Endothelial cell of umbilical vein (primary cell): ENCODE results near the gene SDK2. TPM values are rescaled to one million over a fixed set of nuclear protein-coding genes. Genes with fewer than 3 reads are reported as not detected.

Experiments used
- BruUV-seq: library from RNA; stranded (reverse); fragments of 400-500 nt; replicated peaks from 2 replicates; lab custom pipeline; 2021; lab: Mats Ljungman, UMichigan
- CTCF ChIA-PET: fragments of 300-600, 350-600 bp; sonication (Branson Sonifier 250); formaldehyde crosslinking; loops from one replicate; lab custom pipeline; 2021; ENCODE audit warnings: antibody characterized with exemption, inconsistent platforms; lab: Charles Lee
- POLR2A ChIA-PET: fragments of 300-600, 350-600 bp; sonication (Branson Sonifier 250); formaldehyde crosslinking; loops from one replicate; lab custom pipeline; 2021; ENCODE audit warnings: antibody characterized with exemption, inconsistent platforms; lab: Charles Lee
- DNase-seq: peaks from one replicate; pipeline ENCODE4 v3.0.0-alpha.2; 2011; ENCODE audit warnings: low read depth, low spot score
- FAIRE-seq: peaks from 2 replicates; lab custom pipeline; 2011; peaks lifted over from hg19 to GRCh38; lab: Jason Lieb, UNC
- H2AFZ ChIP-seq: 2 replicates; pipeline ENCODE4 v1.6.0; 2012; ENCODE audit warnings: low read depth, low read length, control low read depth, inconsistent platforms
- H3K27ac ChIP-seq: 2 replicates; pipeline ENCODE4 v1.5.1; 2011; ENCODE audit warnings: low read depth, mild to moderate bottlenecking, control low read depth, low read length, moderate library complexity; ENCODE audit not compliant: insufficient read depth
- H3K27me3 ChIP-seq, 2 experiments: 2 replicates each; pipeline versions ENCODE4 v1.6.0 to v1.6.1; 2011; ENCODE audit warnings: low read length in 2 of 2, mixed read lengths in 1 of 2; ENCODE audit not compliant: control insufficient read depth in 2 of 2, insufficient read depth in 2 of 2
- H3K36me3 ChIP-seq, 2 experiments: 2 replicates in 1 of 2; 3 replicates in 1 of 2; pipeline ENCODE4 v1.5.1; 2011; ENCODE audit warnings: low read length in 2 of 2, mild to moderate bottlenecking in 1 of 2, moderate library complexity in 1 of 2; ENCODE audit not compliant: control insufficient read depth in 2 of 2, insufficient read depth in 2 of 2; ENCODE audit errors: extremely low read depth in 1 of 2
- H3K4me1 ChIP-seq: 3 replicates; pipeline ENCODE4 v1.5.1; 2011; ENCODE audit warnings: mild to moderate bottlenecking, low read length; ENCODE audit not compliant: control insufficient read depth, insufficient read depth; ENCODE audit errors: extremely low read depth
- H3K4me2 ChIP-seq: 2 replicates; pipeline ENCODE4 v1.6.1; 2011; ENCODE audit warnings: low read length, control low read depth, mixed read lengths; ENCODE audit not compliant: insufficient read depth
- H3K4me3 ChIP-seq, 3 experiments: fragments of 200-600 bp in 1 of 3; sonication (generic), shearing (Covaris generic) in 1 of 3; replicated peaks in 1 of 3; 2 replicates each; pipeline ENCODE4 v1.5.1; 2011 to 2016; ENCODE audit warnings: control low read depth in 3 of 3, low read length in 3 of 3, mild to moderate bottlenecking in 2 of 3, inconsistent platforms in 1 of 3, low read depth in 1 of 3, moderate library complexity in 1 of 3; ENCODE audit not compliant: insufficient read depth in 1 of 3
- H3K79me2 ChIP-seq: 2 replicates; pipeline ENCODE4 v1.6.0; 2012; ENCODE audit warnings: low read length, inconsistent platforms; ENCODE audit not compliant: control insufficient read depth, insufficient read depth
- H3K9ac ChIP-seq: replicated peaks from 2 replicates; pipeline ENCODE3; 2011; ENCODE audit warnings: low read length, control low read depth; ENCODE audit not compliant: insufficient read depth; ENCODE audit errors: extremely low read depth
- H3K9me1 ChIP-seq: replicated peaks from 3 replicates; pipeline ENCODE4 v1.6.0; 2011; ENCODE audit warnings: mild to moderate bottlenecking, low read length; ENCODE audit not compliant: control insufficient read depth, insufficient read depth; ENCODE audit errors: extremely low read depth
- H3K9me3 ChIP-seq: replicated peaks from 2 replicates; pipeline ENCODE4 v1.5.1; 2012; ENCODE audit warnings: low read length, inconsistent platforms; ENCODE audit not compliant: control insufficient read depth, insufficient read depth
- H4K20me1 ChIP-seq: replicated peaks from 2 replicates; pipeline ENCODE3; 2011; ENCODE audit warnings: mild to moderate bottlenecking, low read length; ENCODE audit not compliant: control insufficient read depth, insufficient read depth; ENCODE audit errors: extremely low read depth
- EZH2 ChIP-seq: IDR thresholded peaks from 2 replicates; pipeline ENCODE4 v1.6.1; 2012; ENCODE audit warnings: borderline replicate concordance, low read depth, mild to moderate bottlenecking, moderate library complexity, low read length, inconsistent platforms; ENCODE audit not compliant: severe bottlenecking
- FOS ChIP-seq: IDR thresholded peaks from 2 replicates; pipeline ENCODE4 v1.6.1; 2011; ENCODE audit warnings: mild to moderate bottlenecking, low read length, moderate library complexity, borderline replicate concordance; ENCODE audit not compliant: insufficient read depth
- JUN ChIP-seq: IDR thresholded peaks from 2 replicates; pipeline ENCODE4 v1.6.1; 2011; ENCODE audit warnings: borderline replicate concordance, low read depth; ENCODE audit not compliant: insufficient read length, insufficient read depth
- MYC ChIP-seq: IDR thresholded peaks from one replicate; pipeline ENCODE4 v1.6.1; 2011; ENCODE audit warnings: mild to moderate bottlenecking, low read depth, low read length
- POLR2A ChIP-seq: IDR thresholded peaks from 2 replicates; pipeline ENCODE4 v1.6.1; 2012; ENCODE audit warnings: low read depth, mild to moderate bottlenecking, control low read depth, low read length
- POLR2AphosphoS5 ChIP-seq: IDR thresholded peaks from 2 replicates; pipeline ENCODE4 v1.6.1; 2012; ENCODE audit warnings: low read depth, mild to moderate bottlenecking, control low read depth, low read length, moderate library complexity; ENCODE audit not compliant: insufficient read depth
- dilution Hi-C: fragments of 300-500 bp; cut with MboI; formaldehyde crosslinking; loops from one replicate; pipeline ENCODE4 v1.15.0; 2019; ENCODE audit warnings: low sequenced_read_pairs; ENCODE audit not compliant: extremely low pct_ligation_motif_present
- intact Hi-C: fragments of 100-400 bp; cut with micrococcal nuclease; formaldehyde crosslinking; loops from one replicate; pipeline ENCODE4 v1.10.0; 2022
- polyA plus RNA-seq, 4 experiments: library from polyadenylated mRNA; depleted of rRNA in 3 of 4; stranded (reverse) in 3 of 4; unstranded in 1 of 4; fragments of >200 nt; gene quantifications; 2 replicates each; pipeline versions ENCODE4 v1.2.1 to v1.2.3, GENCODE V29; 2011 to 2012; ENCODE audit warnings: missing spikeins in 1 of 4
- total RNA-seq: library from RNA; stranded (reverse); gene quantifications from 2 replicates; pipeline ENCODE4 v1.2.3, GENCODE V29; 2021
- TF ChIP-seq, protein P1 (sequence below): IDR thresholded peaks from 2 replicates; pipeline ENCODE4 v1.6.1; 2011; ENCODE audit not compliant: insufficient read depth, insufficient read length
- TF ChIP-seq, protein P2 (sequence below), 2 donors: IDR thresholded peaks; 1 replicate in 1 of 2; 2 replicates in 1 of 2; pipeline ENCODE4 v1.5.1; 2011; ENCODE audit warnings: low read length in 2 of 2, mild to moderate bottlenecking in 2 of 2, moderate library complexity in 2 of 2, control low read depth in 1 of 2, inconsistent platforms in 1 of 2, low read depth in 1 of 2; ENCODE audit not compliant: insufficient read depth in 1 of 2; ENCODE audit errors: extremely low read depth in 1 of 2

Gene SDK2
- total and polyA plus RNA-seq, 2 donors (not counting 3 experiments of a cell fraction or from before 2014, with no cell fraction given): not detected

DNA sequence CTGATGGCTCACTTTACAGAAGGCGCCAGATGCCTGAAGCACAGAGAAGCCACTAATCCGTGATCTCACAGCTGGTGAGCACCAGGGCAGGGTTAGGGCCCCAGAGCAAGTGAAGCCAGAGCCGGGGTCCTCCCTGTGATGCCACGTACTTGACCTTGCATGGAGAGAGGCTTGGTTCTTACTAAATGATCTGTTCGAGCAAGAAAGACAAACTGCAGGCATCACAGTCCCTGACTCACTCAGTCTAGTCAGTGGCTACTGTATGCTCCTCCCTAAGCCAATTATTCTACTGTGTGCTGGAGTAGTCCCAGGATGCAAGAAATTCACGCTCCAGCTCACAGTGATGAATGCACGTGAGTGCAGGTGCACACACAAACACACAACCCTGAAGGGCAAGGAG is 55.4 kb downstream of the SDK2 start:
- no peak overlapping the region for H3K4me3 ChIP-seq
- no peak overlapping the region for H3K4me2 ChIP-seq
- no peak overlapping the region for H3K9ac ChIP-seq
- H2AFZ ChIP-seq: no peak overlapping the region
- no TSS peak for BruUV-seq
- DNase-seq: no peak
- no peaks in the 10 kb centered on the region for H3K36me3 ChIP-seq
- dilution Hi-C loops (no loop called here), intact Hi-C loops (no loop called here)
- no peaks in the 10 kb centered on the region for H3K9me3 ChIP-seq
- no peaks in the 10 kb centered on the region for H3K9me1 ChIP-seq
- no peaks in the 10 kb centered on the region for H3K4me1 ChIP-seq
- ChIA-PET POLR2A (no interaction called here), CTCF (no interaction called here)
- H3K27ac ChIP-seq: no peak overlapping the region
- no peaks in the 10 kb centered on the region for H4K20me1 ChIP-seq
- no peak for FAIRE-seq
- TF ChIP-seq, protein P1, sequence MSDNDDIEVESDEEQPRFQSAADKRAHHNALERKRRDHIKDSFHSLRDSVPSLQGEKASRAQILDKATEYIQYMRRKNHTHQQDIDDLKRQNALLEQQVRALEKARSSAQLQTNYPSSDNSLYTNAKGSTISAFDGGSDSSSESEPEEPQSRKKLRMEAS: no peak
- no peak for TF ChIP-seq FOS
- TF ChIP-seq POLR2A: no peak
- no peak for TF ChIP-seq POLR2AphosphoS5
- TF ChIP-seq EZH2: no peak
- TF ChIP-seq MYC: no peak
- H3K79me2 ChIP-seq: no peaks in the 10 kb centered on the region
- no peaks in the 10 kb centered on the region for H3K27me3 ChIP-seq

DNA sequence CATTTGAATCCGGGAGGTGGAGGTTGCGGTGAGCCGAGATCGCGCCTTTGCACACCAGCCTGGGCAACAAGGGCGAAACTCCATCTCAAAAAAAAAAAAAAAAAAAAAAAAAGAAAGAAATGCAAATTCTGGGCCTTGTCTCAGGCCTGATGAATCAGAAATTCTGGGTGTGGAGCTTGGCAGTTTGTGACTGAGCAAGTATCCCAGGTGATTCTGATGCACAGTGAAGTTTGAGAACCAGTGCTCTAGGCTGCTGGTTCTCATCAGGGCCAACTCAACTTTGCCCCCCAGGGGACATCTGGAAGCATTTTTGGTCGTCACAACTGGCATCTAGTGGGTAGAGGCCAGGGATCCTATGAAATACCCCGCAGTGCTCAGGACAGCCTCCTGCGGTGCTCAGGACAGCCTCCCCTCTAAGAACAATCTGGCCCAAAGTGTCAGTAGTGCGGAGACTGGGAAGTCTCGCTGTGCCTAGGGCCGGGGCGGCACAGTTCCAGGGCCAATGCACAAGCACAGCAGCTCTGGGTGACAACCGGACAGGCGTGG is 55.9 kb downstream of the SDK2 start:
- Histone ChIP-seq H3K27ac (no peak overlapping the region), H3K9ac (no peak overlapping the region), H3K4me2 (no peak overlapping the region), H3K9me3 (no peaks in the 10 kb centered on the region), H2AFZ (no peak overlapping the region), H3K4me3 (no peak overlapping the region), H3K27me3 (no peaks in the 10 kb centered on the region), H4K20me1 (no peaks in the 10 kb centered on the region), H3K36me3 (no peaks in the 10 kb centered on the region), H3K4me1 (no peaks in the 10 kb centered on the region), H3K79me2 (no peaks in the 10 kb centered on the region), H3K9me1 (no peaks in the 10 kb centered on the region)
- FAIRE-seq (no peak), DNase-seq (no peak)
- ChIA-PET POLR2A (no interaction called here), CTCF (no interaction called here)
- dilution Hi-C loops (no loop called here), intact Hi-C loops (no loop called here)
- TF ChIP-seq JUN: no peak
- TF ChIP-seq, protein P2, sequence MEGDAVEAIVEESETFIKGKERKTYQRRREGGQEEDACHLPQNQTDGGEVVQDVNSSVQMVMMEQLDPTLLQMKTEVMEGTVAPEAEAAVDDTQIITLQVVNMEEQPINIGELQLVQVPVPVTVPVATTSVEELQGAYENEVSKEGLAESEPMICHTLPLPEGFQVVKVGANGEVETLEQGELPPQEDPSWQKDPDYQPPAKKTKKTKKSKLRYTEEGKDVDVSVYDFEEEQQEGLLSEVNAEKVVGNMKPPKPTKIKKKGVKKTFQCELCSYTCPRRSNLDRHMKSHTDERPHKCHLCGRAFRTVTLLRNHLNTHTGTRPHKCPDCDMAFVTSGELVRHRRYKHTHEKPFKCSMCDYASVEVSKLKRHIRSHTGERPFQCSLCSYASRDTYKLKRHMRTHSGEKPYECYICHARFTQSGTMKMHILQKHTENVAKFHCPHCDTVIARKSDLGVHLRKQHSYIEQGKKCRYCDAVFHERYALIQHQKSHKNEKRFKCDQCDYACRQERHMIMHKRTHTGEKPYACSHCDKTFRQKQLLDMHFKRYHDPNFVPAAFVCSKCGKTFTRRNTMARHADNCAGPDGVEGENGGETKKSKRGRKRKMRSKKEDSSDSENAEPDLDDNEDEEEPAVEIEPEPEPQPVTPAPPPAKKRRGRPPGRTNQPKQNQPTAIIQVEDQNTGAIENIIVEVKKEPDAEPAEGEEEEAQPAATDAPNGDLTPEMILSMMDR (IDR thresholded peaks at IDR 0.05; ENCODE audit: extremely low read depth in 1 of 2, insufficient read depth in 1 of 2, low read depth in 1 of 2, low read length in 2 of 2): no peak
- no TSS peak for BruUV-seq
